HepG2 (cell line): ENCODE data around the gene SORL1-AS1.

Experiments
- DDIT3 ChIP-seq: sonication (generic); formaldehyde crosslinking; IDR thresholded peaks from 2 replicates; pipeline ENCODE4 v1.4.0; 2020; ENCODE audit warnings: mild to moderate bottlenecking, missing genetic modification reagents
- ETV6 ChIP-seq: sonication (generic); formaldehyde crosslinking; conservative IDR thresholded peaks from 2 replicates; pipeline ENCODE4 v1.4.0; 2020; ENCODE audit warnings: missing genetic modification reagents
- EZH2 ChIP-seq: conservative IDR thresholded peaks from 2 replicates; pipeline ENCODE4 v1.6.1; 2012; ENCODE audit warnings: mild to moderate bottlenecking, low read depth, low read length, moderate library complexity
- FOXC1 ChIP-seq: sonication (generic); formaldehyde crosslinking; IDR thresholded peaks from 2 replicates; pipeline ENCODE4 v1.8.0; 2022; ENCODE audit warnings: mild to moderate bottlenecking, missing genetic modification reagents, borderline replicate concordance
- KLF16 ChIP-seq, 2 experiments: sonication (generic) in 1 of 2; formaldehyde crosslinking in 1 of 2; IDR thresholded peaks; 2 replicates each; pipeline versions ENCODE4 v1.6.1 to v1.8.0; 2016 to 2023; ENCODE audit warnings: missing genetic modification reagents in 2 of 2, missing compliant biosample characterization in 1 of 2
- NFATC3 ChIP-seq: sonication (generic); formaldehyde crosslinking; IDR thresholded peaks from 2 replicates; pipeline ENCODE4 v1.5.1; 2020; ENCODE audit warnings: mild to moderate bottlenecking, missing genetic modification reagents
- POLR2AphosphoS5 ChIP-seq: IDR thresholded peaks from 2 replicates; pipeline ENCODE4 v1.6.1; 2012; ENCODE audit warnings: low read depth, low read length
- RARG ChIP-seq: sonication (generic); formaldehyde crosslinking; IDR thresholded peaks from 2 replicates; pipeline ENCODE4 v1.4.0; 2020; ENCODE audit warnings: low read depth, mild to moderate bottlenecking, missing genetic modification reagents
- SALL1 ChIP-seq: sonication (generic); formaldehyde crosslinking; IDR thresholded peaks from 2 replicates; pipeline ENCODE4 v1.8.0; 2022; ENCODE audit warnings: mild to moderate bottlenecking, missing genetic modification reagents
- ZC3H4 ChIP-seq: sonication (generic); formaldehyde crosslinking; IDR thresholded peaks from 2 replicates; pipeline ENCODE4 v1.4.0; 2020; ENCODE audit warnings: missing genetic modification reagents, borderline replicate concordance
- ZFP36L2 ChIP-seq: sonication (generic); formaldehyde crosslinking; IDR thresholded peaks from 2 replicates; pipeline ENCODE4 v1.4.0; 2020; ENCODE audit warnings: missing genetic modification reagents
- ZMAT5 ChIP-seq: sonication (generic); formaldehyde crosslinking; IDR thresholded peaks from 2 replicates; pipeline ENCODE4 v1.5.0; 2020; ENCODE audit warnings: mild to moderate bottlenecking, low read depth, missing genetic modification reagents, borderline replicate concordance
- ZMYM4 ChIP-seq: sonication (generic); formaldehyde crosslinking; IDR thresholded peaks from 2 replicates; pipeline ENCODE4 v1.8.1; 2023; ENCODE audit warnings: mild to moderate bottlenecking, missing genetic modification reagents
- ZNF557 ChIP-seq: sonication (generic); formaldehyde crosslinking; IDR thresholded peaks from 2 replicates; pipeline ENCODE4 v1.4.0; 2020; ENCODE audit warnings: missing genetic modification reagents
- ZNF639 ChIP-seq: conservative IDR thresholded peaks from 2 replicates; pipeline ENCODE4 v1.6.1; 2018; ENCODE audit warnings: missing genetic modification reagents
- ZNF777 ChIP-seq: sonication (generic); formaldehyde crosslinking; IDR thresholded peaks from 2 replicates; pipeline ENCODE4 v1.4.0; 2020; ENCODE audit warnings: missing genetic modification reagents
- ZNF839 ChIP-seq: sonication (generic); formaldehyde crosslinking; IDR thresholded peaks from 2 replicates; pipeline ENCODE4 v1.4.0; 2020; ENCODE audit warnings: missing genetic modification reagents, mild to moderate bottlenecking, borderline replicate concordance
- TF ChIP-seq, protein P1 (sequence below): sonication (generic); formaldehyde crosslinking; conservative IDR thresholded peaks from 2 replicates; pipeline ENCODE4 v1.4.0; 2020; ENCODE audit warnings: missing genetic modification reagents
- TF ChIP-seq, protein P2 (sequence below): sonication (generic); formaldehyde crosslinking; IDR thresholded peaks from 2 replicates; pipeline ENCODE4 v1.5.1; 2020; ENCODE audit warnings: mild to moderate bottlenecking, missing genetic modification reagents, borderline replicate concordance

The SORL1-AS1 gene

GRCh38 chr11:121451178-121451985, 1.4 kb downstream of the SORL1-AS1 start (continued):
- no peak for TF ChIP-seq NFATC3
- TF ChIP-seq, protein P1, sequence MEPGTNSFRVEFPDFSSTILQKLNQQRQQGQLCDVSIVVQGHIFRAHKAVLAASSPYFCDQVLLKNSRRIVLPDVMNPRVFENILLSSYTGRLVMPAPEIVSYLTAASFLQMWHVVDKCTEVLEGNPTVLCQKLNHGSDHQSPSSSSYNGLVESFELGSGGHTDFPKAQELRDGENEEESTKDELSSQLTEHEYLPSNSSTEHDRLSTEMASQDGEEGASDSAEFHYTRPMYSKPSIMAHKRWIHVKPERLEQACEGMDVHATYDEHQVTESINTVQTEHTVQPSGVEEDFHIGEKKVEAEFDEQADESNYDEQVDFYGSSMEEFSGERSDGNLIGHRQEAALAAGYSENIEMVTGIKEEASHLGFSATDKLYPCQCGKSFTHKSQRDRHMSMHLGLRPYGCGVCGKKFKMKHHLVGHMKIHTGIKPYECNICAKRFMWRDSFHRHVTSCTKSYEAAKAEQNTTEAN, result no peak
- 0 out of 2 replicates have a peak, but pooled peaks have one; percentile 32 for TF ChIP-seq ZC3H4
- no peak for TF ChIP-seq ETV6
- TF ChIP-seq ZNF777 (CRISPR knock-in tag), result no peak
- no peak for TF ChIP-seq RARG (CRISPR knock-in tag)
- TF ChIP-seq, protein P2, sequence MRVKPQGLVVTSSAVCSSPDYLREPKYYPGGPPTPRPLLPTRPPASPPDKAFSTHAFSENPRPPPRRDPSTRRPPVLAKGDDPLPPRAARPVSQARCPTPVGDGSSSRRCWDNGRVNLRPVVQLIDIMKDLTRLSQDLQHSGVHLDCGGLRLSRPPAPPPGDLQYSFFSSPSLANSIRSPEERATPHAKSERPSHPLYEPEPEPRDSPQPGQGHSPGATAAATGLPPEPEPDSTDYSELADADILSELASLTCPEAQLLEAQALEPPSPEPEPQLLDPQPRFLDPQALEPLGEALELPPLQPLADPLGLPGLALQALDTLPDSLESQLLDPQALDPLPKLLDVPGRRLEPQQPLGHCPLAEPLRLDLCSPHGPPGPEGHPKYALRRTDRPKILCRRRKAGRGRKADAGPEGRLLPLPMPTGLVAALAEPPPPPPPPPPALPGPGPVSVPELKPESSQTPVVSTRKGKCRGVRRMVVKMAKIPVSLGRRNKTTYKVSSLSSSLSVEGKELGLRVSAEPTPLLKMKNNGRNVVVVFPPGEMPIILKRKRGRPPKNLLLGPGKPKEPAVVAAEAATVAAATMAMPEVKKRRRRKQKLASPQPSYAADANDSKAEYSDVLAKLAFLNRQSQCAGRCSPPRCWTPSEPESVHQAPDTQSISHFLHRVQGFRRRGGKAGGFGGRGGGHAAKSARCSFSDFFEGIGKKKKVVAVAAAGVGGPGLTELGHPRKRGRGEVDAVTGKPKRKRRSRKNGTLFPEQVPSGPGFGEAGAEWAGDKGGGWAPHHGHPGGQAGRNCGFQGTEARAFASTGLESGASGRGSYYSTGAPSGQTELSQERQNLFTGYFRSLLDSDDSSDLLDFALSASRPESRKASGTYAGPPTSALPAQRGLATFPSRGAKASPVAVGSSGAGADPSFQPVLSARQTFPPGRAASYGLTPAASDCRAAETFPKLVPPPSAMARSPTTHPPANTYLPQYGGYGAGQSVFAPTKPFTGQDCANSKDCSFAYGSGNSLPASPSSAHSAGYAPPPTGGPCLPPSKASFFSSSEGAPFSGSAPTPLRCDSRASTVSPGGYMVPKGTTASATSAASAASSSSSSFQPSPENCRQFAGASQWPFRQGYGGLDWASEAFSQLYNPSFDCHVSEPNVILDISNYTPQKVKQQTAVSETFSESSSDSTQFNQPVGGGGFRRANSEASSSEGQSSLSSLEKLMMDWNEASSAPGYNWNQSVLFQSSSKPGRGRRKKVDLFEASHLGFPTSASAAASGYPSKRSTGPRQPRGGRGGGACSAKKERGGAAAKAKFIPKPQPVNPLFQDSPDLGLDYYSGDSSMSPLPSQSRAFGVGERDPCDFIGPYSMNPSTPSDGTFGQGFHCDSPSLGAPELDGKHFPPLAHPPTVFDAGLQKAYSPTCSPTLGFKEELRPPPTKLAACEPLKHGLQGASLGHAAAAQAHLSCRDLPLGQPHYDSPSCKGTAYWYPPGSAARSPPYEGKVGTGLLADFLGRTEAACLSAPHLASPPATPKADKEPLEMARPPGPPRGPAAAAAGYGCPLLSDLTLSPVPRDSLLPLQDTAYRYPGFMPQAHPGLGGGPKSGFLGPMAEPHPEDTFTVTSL (CRISPR knock-in tag), result peak; percentile 23; the same call in 1 of the 2 replicates
- TF ChIP-seq DDIT3, result no peak
- no peak for TF ChIP-seq FOXC1 (CRISPR knock-in tag)
- TF ChIP-seq ZMAT5 (CRISPR knock-in tag), result no peak
- TF ChIP-seq ZMYM4, result no peak
- TF ChIP-seq KLF16 (CRISPR knock-in tag; IDR thresholded peaks at IDR 0.05), result no peak
- peak; percentile 84 for TF ChIP-seq SALL1 (CRISPR knock-in tag)
- TF ChIP-seq ZNF839 (CRISPR knock-in tag), result no peak
- no peak for TF ChIP-seq ZNF639
- TF ChIP-seq ZNF557 (CRISPR knock-in tag), result no peak
- 0 out of 2 replicates have a peak, but pooled peaks have one; percentile 20 for TF ChIP-seq POLR2AphosphoS5
- TF ChIP-seq EZH2, result no peak
- TF ChIP-seq ZFP36L2 (CRISPR knock-in tag), result no peak
